GM12874 (cell line): ENCODE measurements around the gene HCFC1R1.

Source experiments
- TF ChIP-seq, protein P1 (sequence below): IDR thresholded peaks from 2 replicates; pipeline ENCODE4 v1.5.1; 2011; ENCODE audit warnings: low read depth, mild to moderate bottlenecking, control low read depth, low read length, moderate library complexity; ENCODE audit not compliant: insufficient read depth

The HCFC1R1 gene

DNA sequence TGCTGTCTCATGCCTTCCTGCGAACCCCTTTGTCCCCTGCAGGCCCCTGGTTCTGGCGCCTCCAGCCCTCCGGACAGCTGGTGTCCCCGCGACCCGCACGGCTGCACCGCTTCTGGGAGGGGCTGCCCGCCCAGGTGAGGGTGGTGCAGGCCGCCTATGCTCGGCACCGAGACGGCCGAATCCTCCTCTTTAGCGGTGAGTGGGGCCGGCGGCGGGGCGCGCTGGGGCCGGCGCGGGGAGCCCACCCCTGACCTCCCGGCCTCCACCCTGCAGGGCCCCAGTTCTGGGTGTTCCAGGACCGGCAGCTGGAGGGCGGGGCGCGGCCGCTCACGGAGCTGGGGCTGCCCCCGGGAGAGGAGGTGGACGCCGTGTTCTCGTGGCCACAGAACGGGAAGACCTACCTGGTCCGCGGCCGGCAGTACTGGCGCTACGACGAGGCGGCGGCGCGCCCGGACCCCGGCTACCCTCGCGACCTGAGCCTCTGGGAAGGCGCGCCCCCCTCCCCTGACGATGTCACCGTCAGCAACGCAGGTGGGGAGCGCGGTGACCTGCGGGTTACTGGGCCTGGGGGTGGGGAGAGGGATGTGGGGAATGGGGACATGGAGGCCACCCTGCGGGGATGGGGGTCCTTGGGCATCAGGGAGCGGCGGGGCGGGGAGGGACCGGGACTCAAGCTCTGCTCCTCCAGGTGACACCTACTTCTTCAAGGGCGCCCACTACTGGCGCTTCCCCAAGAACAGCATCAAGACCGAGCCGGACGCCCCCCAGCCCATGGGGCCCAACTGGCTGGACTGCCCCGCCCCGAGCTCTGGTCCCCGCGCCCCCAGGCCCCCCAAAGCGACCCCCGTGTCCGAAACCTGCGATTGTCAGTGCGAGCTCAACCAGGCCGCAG, 34.6 kb upstream of the HCFC1R1 start:
- TF ChIP-seq, protein P1, sequence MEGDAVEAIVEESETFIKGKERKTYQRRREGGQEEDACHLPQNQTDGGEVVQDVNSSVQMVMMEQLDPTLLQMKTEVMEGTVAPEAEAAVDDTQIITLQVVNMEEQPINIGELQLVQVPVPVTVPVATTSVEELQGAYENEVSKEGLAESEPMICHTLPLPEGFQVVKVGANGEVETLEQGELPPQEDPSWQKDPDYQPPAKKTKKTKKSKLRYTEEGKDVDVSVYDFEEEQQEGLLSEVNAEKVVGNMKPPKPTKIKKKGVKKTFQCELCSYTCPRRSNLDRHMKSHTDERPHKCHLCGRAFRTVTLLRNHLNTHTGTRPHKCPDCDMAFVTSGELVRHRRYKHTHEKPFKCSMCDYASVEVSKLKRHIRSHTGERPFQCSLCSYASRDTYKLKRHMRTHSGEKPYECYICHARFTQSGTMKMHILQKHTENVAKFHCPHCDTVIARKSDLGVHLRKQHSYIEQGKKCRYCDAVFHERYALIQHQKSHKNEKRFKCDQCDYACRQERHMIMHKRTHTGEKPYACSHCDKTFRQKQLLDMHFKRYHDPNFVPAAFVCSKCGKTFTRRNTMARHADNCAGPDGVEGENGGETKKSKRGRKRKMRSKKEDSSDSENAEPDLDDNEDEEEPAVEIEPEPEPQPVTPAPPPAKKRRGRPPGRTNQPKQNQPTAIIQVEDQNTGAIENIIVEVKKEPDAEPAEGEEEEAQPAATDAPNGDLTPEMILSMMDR = peak; percentile 56

DNA sequence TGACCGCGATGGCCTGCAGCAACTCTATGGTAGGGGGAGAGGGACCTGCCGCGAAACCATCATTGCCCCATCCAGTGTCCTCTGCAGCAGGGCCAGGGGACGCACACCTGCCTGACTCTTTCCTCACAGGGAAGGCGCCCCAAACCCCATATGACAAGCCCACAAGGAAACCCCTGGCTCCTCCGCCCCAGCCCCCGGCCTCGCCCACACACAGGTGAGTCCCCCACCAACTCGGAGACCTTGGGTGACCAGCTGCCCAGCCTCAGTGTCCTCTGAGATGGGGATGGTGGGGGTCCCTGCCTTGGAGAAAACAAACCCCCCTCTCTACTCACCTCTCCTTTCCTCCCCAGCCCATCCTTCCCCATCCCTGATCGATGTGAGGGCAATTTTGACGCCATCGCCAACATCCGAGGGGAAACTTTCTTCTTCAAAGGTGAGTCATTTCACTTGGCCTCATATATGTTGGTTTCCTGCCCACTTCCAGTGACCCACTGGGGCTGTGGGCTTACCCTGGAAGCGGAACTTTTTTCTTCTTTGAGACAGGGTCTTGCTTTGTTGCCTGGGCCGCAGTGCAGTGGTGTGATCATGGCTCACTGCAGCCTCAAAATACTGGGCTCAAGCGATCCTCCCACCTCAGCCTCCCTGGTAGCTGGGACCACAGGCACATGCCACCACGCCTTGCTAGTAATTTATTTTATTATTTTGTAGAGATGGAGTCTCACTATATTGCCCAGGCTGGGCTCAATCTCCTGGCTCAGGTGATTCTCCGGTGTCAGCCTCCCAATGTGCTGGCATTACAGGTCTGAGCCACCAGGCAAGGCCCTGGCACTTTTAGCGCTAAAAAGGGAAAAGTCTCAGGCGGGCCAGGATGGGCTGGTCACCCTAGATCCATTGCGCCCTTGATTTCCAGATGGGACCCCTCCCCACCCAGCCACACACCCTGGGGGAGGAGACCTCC, 33.7 kb upstream of the HCFC1R1 start:
- TF ChIP-seq, protein P1 = no peak

DNA sequence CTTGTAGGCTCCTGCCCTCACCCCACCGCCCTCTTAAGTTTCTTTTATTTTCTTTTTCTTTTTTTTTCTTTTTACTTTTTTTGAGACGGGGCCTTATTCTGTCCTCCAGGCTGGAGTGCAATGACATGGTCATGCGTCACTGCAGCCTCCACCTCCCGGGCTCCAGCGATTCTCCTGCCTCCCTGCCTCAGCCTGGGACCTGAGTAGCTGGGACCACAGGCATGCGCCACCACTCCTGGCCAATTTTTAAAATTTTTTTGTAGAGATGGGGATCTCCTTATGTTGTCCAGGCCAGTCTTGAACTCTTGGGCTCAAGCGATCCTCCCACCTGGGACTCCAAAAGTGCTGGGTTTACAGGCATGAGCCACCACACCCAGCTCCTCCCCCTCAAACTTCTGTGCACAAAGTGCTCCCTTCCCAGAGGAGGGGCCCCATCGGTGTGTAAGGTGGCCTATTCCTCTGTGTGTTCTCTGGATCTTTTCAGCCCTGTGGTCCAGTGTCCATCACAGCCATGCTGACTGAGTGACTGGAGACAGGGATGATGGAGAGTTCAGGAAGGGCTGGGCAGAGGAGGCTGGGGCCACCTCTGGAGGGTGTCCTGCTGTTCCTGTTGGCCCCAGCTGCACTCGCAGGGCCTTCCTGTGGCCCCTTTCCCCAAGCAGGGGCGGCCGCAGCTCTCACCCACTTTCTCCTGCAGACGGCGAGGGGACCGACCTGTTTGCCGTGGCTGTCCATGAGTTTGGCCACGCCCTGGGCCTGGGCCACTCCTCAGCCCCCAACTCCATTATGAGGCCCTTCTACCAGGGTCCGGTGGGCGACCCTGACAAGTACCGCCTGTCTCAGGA, 32.8 kb upstream of the HCFC1R1 start:
- TF ChIP-seq, protein P1 = no peak

DNA sequence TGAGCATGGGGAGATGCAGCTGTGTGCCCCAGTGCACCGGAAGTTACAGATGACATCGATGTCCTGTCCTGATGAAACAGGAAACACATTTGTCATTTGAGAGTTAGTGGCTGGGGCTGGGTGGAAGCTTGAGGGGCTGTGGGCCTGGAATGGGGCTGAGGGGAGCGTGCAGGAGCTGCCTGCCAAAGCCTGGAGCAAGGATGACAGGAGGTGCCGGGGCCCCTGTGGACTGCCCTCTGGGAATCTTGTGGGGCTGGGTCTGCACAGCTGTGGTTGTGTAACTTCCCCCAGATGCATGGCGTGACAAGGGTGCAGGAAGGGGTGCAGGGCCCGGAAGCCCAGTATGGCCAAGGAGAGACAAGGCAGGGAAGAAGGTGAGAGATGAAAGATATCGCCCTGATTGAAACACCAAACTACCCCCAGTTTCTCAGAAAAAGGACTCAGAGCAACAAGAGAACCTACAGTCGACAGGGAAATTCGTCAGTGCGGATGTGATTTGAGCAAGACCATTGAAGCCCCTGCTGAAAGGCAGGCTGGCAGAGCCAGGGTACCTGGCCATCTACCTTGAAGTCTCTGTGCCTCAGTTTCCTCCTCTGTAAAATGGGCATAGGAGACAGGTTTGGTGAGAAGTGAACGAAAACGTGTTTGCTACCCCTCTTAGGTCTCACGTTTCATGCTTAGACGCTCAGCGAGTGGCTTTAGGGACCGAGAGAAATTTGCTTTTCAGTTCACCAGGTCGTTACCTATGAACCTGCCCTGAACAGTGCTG, 31.4 kb upstream of the HCFC1R1 start:
- TF ChIP-seq, protein P1 = no peak

DNA sequence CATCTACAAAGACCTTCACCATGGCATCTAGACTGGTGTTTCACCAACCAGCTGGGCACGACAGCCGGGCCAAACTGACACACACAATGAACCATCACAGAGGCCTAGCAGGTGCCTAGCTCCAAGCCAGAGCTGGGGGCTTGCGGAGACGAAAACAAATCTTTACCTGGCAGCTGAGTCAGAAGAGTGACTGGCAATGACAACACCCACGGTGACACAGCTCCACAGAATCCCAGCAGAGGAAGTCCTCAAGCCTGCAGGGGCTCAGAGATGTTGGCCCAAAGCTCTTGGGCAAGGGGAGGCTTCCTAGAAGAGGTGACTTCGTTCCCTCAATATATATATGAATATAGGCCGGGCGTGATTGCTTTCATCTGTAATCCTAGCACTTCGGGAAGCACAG, 27.8 kb upstream of the HCFC1R1 start:
- TF ChIP-seq, protein P1 = no peak

DNA sequence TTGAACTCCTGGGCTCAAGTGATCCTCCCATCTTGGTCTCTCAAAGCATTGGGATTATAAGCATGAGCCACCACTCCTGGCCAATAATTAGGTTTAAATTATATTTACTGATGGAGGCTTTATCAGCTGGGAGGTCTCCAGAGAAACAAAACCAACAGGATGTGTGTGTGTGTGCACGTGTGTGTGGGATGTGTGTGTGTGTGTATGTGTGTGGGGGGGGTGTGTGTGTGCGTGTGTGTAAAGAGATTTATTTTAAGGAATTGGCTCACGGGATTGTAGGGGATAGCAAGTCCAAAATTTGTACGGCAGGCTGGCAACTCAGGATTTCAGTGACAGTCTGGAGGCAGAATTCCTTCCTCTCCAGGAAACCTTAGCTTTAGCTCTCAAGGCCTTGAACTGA, 27.3 kb upstream of the HCFC1R1 start:
- TF ChIP-seq, protein P1 = no peak
